Loucy (cell line): ENCODE measurements around the gene PRMT3.

Source experiments
- H2AFZ ChIP-seq: fragments of 200-600 bp; sonication (generic); 2 replicates; pipeline ENCODE4 v1.6.0; 2016; ENCODE audit warnings: antibody characterized with exemption, mild to moderate bottlenecking, low read length, moderate library complexity
- H3F3A ChIP-seq: fragments of 200-600 bp; 2 replicates; pipeline ENCODE4 v1.6.0; 2016; ENCODE audit warnings: antibody characterized with exemption, low read depth, mild to moderate bottlenecking
- H3K27me3 ChIP-seq: fragments of 200-600 bp; sonication (generic); 2 replicates; pipeline ENCODE4 v1.6.1; 2014; ENCODE audit warnings: low read length, mild to moderate bottlenecking; ENCODE audit not compliant: insufficient read depth, poor library complexity, severe bottlenecking
- H3K36me3 ChIP-seq: fragments of 200-600 bp; sonication (generic); 2 replicates; pipeline ENCODE4 v1.6.1; 2016; ENCODE audit warnings: low read length; ENCODE audit not compliant: insufficient read depth
- H3K4me1 ChIP-seq: fragments of 200-600 bp; sonication (generic); 2 replicates; pipeline ENCODE4 v1.5.1; 2014; ENCODE audit warnings: low read length, mild to moderate bottlenecking; ENCODE audit not compliant: insufficient read depth, poor library complexity, severe bottlenecking
- H3K4me2 ChIP-seq: fragments of 200-600 bp; sonication (generic); 2 replicates; pipeline ENCODE4 v1.6.0; 2014; ENCODE audit warnings: antibody characterized with exemption, low read length, low read depth, mild to moderate bottlenecking; ENCODE audit not compliant: poor library complexity, severe bottlenecking
- H3K4me3 ChIP-seq: fragments of 200-600 bp; sonication (generic); 2 replicates; pipeline ENCODE4 v1.5.1; 2014; ENCODE audit warnings: low read length, mild to moderate bottlenecking, mixed read lengths; ENCODE audit not compliant: poor library complexity, severe bottlenecking
- H3K79me2 ChIP-seq: fragments of 200-600 bp; sonication (generic); 2 replicates; pipeline ENCODE4 v1.6.1; 2014; ENCODE audit warnings: low read length; ENCODE audit not compliant: insufficient read depth
- H3K9ac ChIP-seq: fragments of 200-600 bp; sonication (generic); 2 replicates; pipeline ENCODE4 v1.6.0; 2014; ENCODE audit warnings: mild to moderate bottlenecking, low read depth, low read length, moderate library complexity; ENCODE audit not compliant: poor library complexity, severe bottlenecking
- H3K9me2 ChIP-seq: fragments of 200-600 bp; sonication (generic); replicated peaks from 2 replicates; pipeline ENCODE4 v1.6.1; 2016; ENCODE audit warnings: low read depth, low read length, mixed read lengths
- H3K9me3 ChIP-seq: fragments of 200-600 bp; sonication (generic); 2 replicates; pipeline ENCODE4 v1.6.1; 2014; ENCODE audit warnings: mild to moderate bottlenecking, antibody characterized with exemption, low read length, low read depth; ENCODE audit not compliant: insufficient read depth
- H4K20me1 ChIP-seq: fragments of 200-600 bp; sonication (generic); 2 replicates; pipeline ENCODE4 v1.6.0; 2014; ENCODE audit warnings: antibody characterized with exemption, low read length, mild to moderate bottlenecking; ENCODE audit not compliant: insufficient read depth, poor library complexity, severe bottlenecking
- CTCF ChIP-seq: fragments of 200-600 bp; sonication (generic); conservative IDR thresholded peaks from 2 replicates; pipeline ENCODE4 v1.5.1; 2014; ENCODE audit warnings: mild to moderate bottlenecking, antibody characterized with exemption, low read length
- EZH2phosphoT487 ChIP-seq: fragments of 200-600 bp; IDR thresholded peaks from 2 replicates; pipeline ENCODE4 v1.6.1; 2018; ENCODE audit warnings: antibody characterized with exemption, mild to moderate bottlenecking, moderate library complexity, borderline replicate concordance

The PRMT3 gene

GRCh38 chr11:20529757-20530156 is 142.2 kb downstream of the PRMT3 start:
- H3K27me3 ChIP-seq, result no peaks in the 10 kb centered on the region
- no peaks in the 10 kb centered on the region for H3K4me1 ChIP-seq
- H3K36me3 ChIP-seq, result no peaks in the 10 kb centered on the region
- no peak overlapping the region for H3K4me3 ChIP-seq
- no peak overlapping the region for H2AFZ ChIP-seq
- H3K9me3 ChIP-seq, result no peaks in the 10 kb centered on the region
- no peak for TF ChIP-seq EZH2phosphoT487
- TF ChIP-seq CTCF, result no peak
- H3K4me2 ChIP-seq, result no peak overlapping the region
- no peaks in the 10 kb centered on the region for H4K20me1 ChIP-seq
- no peaks in the 10 kb centered on the region for H3K79me2 ChIP-seq
- no peaks in the 10 kb centered on the region for H3F3A ChIP-seq
- H3K9ac ChIP-seq, result no peak overlapping the region
- H3K9me2 ChIP-seq, result no peaks in the 10 kb centered on the region

GRCh38 chr11:20530942-20531703 is 143.6 kb downstream of the PRMT3 start:
- Histone ChIP-seq H3K79me2 (no peaks in the 10 kb centered on the region), H4K20me1 (no peaks in the 10 kb centered on the region), H3K9me3 (no peaks in the 10 kb centered on the region), H3K4me2 (no peak overlapping the region), H3K4me3 (no peak overlapping the region), H3K36me3 (no peaks in the 10 kb centered on the region), H3K9ac (no peak overlapping the region), H3F3A (no peaks in the 10 kb centered on the region), H3K27me3 (no peaks in the 10 kb centered on the region), H2AFZ (no peak overlapping the region), H3K9me2 (no peaks in the 10 kb centered on the region), H3K4me1 (no peaks in the 10 kb centered on the region)
- no peak for TF ChIP-seq EZH2phosphoT487
- no peak for TF ChIP-seq CTCF

DNA sequence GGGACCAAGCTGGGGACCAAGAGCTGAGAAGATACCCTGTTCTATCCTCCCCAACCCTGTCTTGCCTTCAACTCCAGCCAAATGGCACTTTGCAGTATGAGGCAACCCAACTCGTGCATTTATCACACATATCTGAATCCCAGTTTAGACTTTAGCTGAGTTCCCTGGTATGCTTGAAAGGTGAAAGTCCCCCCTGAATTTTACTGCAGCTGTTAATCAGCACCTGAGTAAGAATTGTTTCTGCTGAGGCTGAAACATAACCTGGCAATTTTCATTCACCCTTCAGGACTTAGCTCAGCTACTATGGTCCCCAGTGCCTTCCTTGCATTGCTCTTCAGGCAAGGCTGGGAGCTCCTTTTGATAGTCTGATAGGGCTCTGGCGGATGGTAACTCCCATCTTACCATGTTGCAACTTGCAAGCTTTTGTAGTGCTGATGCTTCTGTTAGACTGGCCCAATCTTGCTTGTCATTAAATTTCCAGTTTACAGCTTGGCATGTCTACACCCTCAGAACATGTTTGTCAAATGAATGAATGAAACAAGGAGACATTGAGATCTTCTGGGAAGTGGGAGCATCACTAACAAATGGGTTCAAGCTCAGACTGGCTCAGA is 147.9 kb downstream of the PRMT3 start:
- Histone ChIP-seq H3K9ac (no peak overlapping the region), H3K36me3 (no peaks in the 10 kb centered on the region), H3K79me2 (no peaks in the 10 kb centered on the region), H3K9me3 (no peaks in the 10 kb centered on the region), H3K9me2 (no peaks in the 10 kb centered on the region), H3F3A (no peaks in the 10 kb centered on the region), H3K4me1 (no peaks in the 10 kb centered on the region), H4K20me1 (no peaks in the 10 kb centered on the region), H3K4me3 (no peak overlapping the region), H3K4me2 (no peak overlapping the region), H3K27me3 (no peaks in the 10 kb centered on the region), H2AFZ (no peak overlapping the region)
- no peak for TF ChIP-seq EZH2phosphoT487
- no peak for TF ChIP-seq CTCF
